GM12891 (cell line): Measurements from ENCODE around the gene TSC22D3.

Source experiments
- PAX5 ChIP-seq: IDR thresholded peaks from 2 replicates; pipeline ENCODE4 v1.6.1; 2011; ENCODE audit warnings: low read length, moderate library complexity, mild to moderate bottlenecking; ENCODE audit not compliant: insufficient read depth, severe bottlenecking
- POLR2A ChIP-seq: IDR thresholded peaks from 2 replicates; pipeline ENCODE4 v1.6.1; 2011; ENCODE audit warnings: low read depth, low read length, control low read depth
- POLR2AphosphoS5 ChIP-seq: IDR thresholded peaks from 2 replicates; pipeline ENCODE4 v1.6.1; 2011; ENCODE audit warnings: low read depth, low read length, control low read depth

DNA sequence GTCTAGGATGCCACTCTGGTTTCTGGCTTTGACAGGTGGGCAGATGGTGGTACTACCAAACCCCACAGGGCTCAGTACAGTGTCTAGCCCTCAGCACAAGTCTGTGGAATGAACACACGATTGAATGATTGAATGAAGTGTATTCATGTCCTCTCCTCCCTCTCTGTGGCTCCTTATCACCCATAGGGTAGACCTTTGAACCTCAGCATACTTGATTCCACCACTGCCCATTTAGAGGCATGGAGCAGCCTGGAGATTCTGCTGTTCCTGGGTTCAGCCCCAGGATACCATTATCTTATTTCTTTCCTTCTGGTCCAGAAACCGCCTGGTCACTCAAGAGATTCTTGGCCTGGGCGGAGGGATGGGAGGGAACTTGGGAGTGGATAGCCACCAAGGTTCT lies 93.3 kb downstream of the TSC22D3 start:
- TF ChIP-seq POLR2A (no peak), PAX5 (no peak), POLR2AphosphoS5 (no peak)
